NCI-H510A (cell line): Measurements from ENCODE around the gene BIRC5.
"Not testable (repeated sequence)": the region's sequence is repeated elsewhere in the genome, so short reads cannot be mapped to it uniquely, and the experiment has no call there.

Source experiments
- DNase-seq: peaks from one replicate; lab custom pipeline; 2025; lab: John Stamatoyannopoulos, UW

Gene BIRC5

GRCh38 chr17:78225088-78225865 lies 11.2 kb downstream of the BIRC5 start:
- DNase-seq: no peak

- DNase-seq: no peak
Measured at GRCh38 chr17:78226055-78226758, 12.2 kb downstream of the BIRC5 start.

DNA sequence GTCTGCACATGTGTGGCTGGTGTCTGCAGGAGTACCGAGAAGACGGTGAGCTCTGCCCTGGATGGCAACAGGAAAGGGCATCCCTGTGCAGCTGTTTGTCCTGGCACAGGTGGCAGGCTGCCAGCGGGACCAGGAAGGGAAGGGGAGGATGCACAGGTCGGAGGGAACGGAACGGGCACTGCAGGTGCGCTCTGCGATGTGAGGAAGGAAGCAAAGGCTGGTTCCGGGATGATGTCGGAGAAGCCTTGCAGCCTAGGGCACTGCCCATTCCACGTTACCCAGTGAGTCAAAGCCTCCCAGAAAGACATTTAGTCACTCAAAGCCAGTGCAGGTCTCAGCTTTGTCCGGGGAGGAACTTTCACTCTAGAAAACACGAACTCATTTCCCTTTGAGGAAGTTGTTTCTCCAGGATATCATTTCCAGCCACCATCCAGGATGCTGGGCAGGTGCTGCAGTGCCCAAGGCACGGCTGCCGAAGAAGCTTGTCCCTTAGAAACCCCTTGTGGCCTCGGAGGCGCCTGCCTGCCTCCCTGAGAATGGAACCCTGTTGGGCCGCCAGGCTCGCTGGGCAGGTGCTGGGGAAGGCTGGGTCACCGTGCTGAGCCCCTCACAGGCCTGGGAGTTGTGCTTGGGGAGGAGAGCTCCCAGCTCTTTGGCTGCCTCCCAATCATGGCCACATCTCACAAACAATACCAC lies 12.9 kb downstream of the BIRC5 start:
- peak; percentile 61 for DNase-seq

DNA sequence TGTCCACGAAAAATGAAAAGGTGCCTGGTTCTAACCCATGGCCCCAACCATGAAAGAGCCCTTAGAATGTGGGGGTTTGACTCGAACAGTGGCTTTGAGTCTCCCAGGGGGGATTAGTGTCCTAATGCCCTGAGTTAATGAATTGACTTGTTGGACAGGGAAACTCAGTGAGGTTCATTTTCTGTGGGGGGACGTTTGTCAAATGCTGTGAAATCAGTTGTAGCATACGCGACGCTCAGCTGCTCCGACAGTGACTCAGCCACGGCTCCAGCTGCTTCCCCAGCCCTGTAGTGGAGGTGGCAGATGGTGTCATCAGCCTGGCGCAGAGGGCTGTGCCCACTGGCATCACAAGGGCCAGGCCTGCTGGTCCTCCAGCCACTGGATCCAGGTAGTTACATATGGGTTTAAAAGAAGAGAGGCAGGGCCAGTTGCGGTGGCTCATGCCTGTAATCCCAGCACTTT lies 13.4 kb downstream of the BIRC5 start:
- DNase-seq: no peak

DNA sequence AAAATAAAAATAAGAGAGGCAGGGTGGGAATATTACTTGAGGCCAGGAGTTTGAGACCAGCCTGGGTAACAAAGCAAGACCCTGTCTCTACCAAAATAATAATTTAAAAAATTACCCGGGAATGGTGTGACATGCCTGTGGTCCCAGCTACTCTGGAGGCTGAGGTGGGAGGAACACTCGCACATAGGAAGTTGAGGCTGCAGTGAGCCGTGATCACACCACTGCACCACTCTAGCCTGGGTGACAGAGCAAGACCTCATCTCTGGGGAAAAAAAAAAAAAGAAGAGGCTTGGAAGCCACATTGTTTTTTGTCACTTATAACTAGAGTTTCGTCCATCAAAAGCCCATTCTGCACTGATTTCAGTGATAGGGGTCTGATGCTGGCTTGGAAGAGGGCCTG lies 14.1 kb downstream of the BIRC5 start:
- no peak for DNase-seq

- DNase-seq: no peak
Measured at GRCh38 chr17:78230252-78230962, 16.4 kb downstream of the BIRC5 start.

DNA sequence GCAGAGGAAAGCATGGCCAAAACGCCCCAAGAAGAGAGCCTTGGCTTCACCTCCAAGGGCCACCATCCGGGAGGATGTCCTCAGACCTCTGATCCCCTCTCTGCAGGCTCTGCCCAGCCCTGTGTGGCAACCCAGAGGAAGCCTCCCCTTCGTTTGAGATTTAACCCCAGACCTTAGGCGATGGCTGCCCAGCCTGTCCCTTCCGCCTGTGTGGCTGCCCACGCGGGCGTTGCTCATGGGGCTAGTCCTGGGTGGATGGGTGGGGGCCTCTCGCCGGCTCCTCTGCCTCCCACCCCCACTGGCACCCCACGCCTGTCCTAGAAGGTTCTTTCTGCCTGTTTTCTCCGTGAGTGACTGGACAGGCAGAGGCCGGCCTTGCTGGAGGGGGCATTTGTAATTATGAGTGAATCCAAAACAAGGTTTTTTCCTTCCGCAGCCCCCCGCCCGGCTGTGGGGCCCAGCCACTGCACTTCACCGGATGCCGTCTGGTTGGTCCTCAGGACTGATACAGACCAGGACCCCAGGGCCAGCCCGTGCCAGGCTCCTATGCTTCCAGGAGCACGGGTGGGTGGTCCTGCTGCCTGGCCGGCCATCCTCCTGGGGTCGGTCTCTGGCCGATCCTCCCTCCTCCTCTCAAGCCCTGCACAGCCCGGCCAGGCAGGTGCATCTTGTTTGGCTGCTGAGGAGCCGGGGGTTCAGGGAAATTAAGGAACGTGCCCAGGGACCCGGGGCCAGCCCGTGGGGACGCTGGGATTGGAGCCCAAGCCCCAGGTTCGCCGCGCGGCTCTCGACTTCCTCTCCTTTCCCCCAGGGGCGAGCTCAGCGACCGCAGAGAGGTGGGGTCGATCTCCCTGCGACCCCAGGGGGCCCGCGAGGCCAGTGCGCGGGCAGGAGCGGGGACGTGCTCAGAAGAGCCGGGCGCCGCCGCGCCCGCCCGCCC lies 17.2 kb downstream of the BIRC5 start, which contains the start of gene TMEM235:
TSS of gene TMEM235 (plus strand) at position 636 of the 940 bp plus-strand sequence. CDS start 393 bp downstream, outside the sequence.
- no peak for DNase-seq

DNA sequence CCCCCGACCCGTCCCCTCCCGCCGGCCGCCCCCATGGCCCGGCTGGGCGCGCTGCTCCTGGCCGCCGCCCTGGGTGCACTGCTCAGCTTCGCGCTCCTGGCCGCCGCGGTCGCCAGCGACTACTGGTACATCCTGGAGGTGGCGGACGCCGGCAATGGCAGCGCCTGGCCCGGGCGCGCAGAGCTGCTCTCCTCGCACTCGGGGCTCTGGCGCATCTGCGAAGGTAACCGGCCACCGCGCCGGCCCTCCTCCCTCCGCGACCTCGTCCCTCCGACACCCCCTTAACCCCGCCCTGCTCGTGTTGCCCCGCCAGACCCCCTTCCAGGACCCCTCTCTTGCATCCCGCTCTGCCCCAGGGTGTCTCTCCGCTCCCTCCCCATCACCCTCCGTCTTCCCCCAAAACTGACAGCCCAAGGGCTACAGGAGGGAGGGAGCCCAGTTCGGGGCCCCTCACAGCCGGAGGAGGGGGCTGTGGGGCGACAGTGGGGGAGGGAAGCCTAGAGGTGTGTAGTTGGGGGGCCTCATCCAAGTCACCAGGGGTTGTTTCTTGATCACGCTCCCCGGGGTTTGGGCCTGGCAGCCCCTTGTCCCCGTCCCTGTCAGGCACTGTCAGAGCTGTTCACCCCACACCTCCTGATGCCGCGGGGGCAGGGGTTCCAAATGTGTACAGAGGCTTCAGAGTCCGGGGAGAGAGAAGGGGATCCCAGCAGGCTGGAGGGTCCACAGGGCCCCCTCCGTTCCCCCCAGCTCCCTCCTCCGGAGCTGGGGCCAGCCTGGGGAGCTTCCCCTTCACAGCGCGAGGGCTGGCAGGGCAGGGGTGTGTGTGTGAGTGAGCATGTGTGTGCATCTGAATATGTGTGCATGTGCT lies 18.2 kb downstream of the BIRC5 start:
- DNase-seq: no peak

GRCh38 chr17:78232859-78233173 lies 18.8 kb downstream of the BIRC5 start:
- DNase-seq: no peak

DNA sequence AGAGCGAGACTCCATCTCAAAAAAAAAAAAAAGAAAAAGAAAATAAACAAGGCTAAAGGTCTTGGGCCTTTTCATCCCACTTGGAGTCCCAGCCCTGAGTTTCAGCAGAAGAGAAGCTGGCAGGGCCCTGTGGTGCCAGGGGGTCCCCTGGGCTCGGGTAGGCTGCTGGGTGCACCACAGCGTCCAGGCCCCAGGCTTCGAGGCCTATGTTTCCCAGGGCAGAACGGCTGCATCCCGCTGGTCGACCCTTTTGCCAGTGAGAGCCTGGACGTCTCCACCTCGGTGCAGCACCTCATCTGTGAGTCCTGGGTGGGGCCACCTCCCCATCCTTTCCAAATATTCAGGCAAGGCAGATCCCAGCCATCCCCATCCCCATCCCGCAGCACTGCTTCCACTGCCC lies 19.6 kb downstream of the BIRC5 start:
- DNase-seq: no peak

DNA sequence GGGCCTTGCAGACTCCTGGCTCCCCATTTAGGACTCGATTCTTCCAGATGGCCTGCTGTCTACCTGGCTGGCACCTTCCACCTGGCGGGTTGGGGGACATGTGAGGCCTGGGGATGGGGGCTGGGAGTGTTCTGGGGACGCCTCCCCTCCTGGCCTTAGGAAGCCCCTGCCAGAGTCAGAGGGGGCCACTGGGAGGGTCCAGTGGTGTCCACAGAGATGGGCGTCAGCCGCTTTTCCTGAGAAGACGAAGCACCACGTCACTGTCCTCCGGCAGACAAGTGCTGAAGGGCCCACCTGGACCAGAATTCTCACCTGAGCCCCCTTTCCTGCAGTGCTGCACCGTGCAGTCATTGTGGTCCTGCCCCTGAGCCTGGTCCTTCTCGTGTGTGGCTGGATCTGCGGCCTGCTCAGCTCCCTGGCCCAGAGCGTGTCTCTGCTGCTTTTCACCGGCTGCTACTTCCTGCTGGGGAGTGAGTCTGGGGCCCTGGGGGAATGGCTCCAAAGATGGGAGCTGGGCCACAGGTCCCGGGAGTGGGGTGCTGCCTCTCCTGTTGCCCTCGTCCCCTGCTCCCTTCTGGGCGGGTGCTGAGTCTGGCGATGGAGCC lies 20.3 kb downstream of the BIRC5 start:
- no peak for DNase-seq

- not testable (repeated sequence) for DNase-seq
Measured at GRCh38 chr17:78235022-78235421, 21.0 kb downstream of the BIRC5 start.

- no peak for DNase-seq
Measured at GRCh38 chr17:78235885-78236284, 21.8 kb downstream of the BIRC5 start.

- no peak for DNase-seq
Measured at GRCh38 chr17:78236362-78237127, 22.5 kb downstream of the BIRC5 start.

DNA sequence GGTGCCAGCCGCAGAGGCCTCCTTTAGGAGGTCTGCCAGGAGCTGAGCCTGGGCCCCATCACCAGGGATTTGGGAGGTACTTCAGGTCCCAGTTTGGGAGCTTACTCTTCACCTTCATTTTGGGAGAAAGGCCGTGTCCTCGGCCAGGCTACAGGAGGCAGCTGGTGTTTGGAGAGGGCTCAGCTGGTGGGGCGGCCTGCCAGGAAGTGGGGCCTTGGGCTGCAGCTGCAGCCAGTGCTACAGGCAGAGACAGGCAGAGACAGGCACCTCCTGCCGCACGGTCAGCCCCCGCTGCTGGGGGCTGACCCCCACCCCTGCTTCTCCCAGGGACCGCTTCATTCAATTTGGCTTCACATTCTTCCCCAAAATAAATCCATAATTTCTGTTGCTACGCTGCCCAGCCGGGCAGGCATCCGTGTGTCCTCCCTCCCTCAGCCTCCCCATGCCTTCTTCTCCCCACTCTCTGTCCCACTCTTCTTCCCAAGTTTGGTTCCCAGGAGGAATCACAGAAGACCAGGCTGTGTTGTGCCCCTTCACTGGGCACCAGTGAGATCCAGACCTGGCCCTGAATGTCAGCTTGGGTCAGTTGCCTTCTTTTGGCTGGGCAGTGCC lies 23.5 kb downstream of the BIRC5 start:
- DNase-seq: no peak

DNA sequence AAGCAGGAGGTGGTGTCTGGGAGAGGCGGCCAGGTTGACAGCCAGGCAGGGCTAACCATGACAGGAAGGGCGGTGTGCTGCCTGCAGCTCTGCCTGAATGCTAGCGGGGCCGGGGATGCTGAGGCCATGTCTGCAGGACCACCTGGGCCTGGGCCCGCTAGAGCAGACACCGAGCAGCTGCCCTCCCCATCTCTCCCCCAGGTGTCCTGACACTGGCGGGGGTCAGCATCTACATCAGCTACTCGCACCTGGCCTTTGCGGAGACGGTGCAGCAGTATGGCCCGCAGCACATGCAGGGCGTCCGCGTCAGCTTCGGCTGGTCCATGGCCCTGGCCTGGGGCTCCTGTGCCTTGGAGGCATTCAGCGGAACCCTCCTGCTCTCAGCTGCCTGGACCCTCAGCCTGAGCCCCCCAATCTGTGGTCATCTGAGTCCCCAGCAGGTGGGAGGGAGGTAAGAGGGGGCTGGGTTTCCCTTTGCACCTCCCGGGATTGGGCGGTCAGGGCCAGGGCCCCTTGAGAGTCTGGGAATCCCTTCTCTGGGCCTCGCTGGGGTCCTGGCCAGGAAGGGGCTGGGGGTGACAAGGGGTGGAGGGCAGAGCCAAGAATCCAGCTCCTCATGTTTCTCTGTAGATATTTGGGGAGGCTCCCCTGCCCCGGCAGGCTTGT lies 24.9 kb downstream of the BIRC5 start:
- DNase-seq: no peak

- DNase-seq: no peak
Measured at GRCh38 chr17:78239489-78239931, 25.5 kb downstream of the BIRC5 start.
